PFSK-1 (cell line): ENCODE measurements around the gene PRKN.

Experiments
- POLR2AphosphoS5 ChIP-seq: IDR thresholded peaks from 2 replicates; pipeline ENCODE4 v1.6.1; 2012; ENCODE audit warnings: low read depth, mild to moderate bottlenecking, control low read depth, low read length, moderate library complexity
- REST ChIP-seq, 2 experiments: IDR thresholded peaks; 2 replicates each; pipeline versions ENCODE4 v1.6.1 to v1.8.0; 2011 to 2012; ENCODE audit warnings: low read depth in 2 of 2, low read length in 2 of 2, control low read depth in 1 of 2, inconsistent platforms in 1 of 2, mild to moderate bottlenecking in 1 of 2, moderate library complexity in 1 of 2; ENCODE audit not compliant: insufficient read depth in 1 of 2
- SIN3A ChIP-seq: IDR thresholded peaks from 2 replicates; pipeline ENCODE4 v1.6.1; 2012; ENCODE audit warnings: mild to moderate bottlenecking, low read length, moderate library complexity, borderline replicate concordance; ENCODE audit not compliant: insufficient read depth
- TAF1 ChIP-seq: IDR thresholded peaks from 2 replicates; pipeline ENCODE4 v1.6.1; 2012; ENCODE audit warnings: low read length, control low read depth, borderline replicate concordance; ENCODE audit not compliant: insufficient read depth

- TF ChIP-seq SIN3A (no peak), TAF1 (no peak), REST (IDR thresholded peaks at IDR 0.05; ENCODE audit: insufficient read depth in 1 of 2, low read depth in 2 of 2, low read length in 2 of 2) (no peak), POLR2AphosphoS5 (no peak)
Observed at GRCh38 chr6:161607696-161608297, 1119.8 kb downstream of the PRKN start.
